ENCODE results near the gene KLF18. TPM values are rescaled to one million over a fixed set of nuclear protein-coding genes. Genes with fewer than 3 reads are reported as not detected.

KLF18 gene
- not detected for total RNA-seq

DNA sequence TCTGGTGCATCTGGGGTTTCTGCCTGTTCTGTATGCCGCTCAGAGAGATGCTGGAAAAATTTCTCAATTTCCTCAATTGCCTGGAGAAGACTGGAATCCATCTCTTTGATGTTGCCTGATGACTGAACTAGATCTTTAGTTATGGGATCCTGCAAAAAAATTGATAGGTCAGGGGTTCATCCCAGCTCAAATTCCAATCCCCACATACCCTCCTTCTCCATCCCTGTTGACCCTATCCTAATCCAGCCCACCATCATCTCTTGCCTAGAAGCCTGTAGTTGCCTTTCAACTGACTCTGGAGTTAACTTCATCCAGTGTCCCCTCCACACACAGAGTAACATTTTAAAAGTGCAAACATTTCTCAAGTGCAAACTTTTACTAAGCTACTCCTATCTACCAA is at the start of gene KLF18:
KLF18 (minus strand) TSS at position 101 of the 400 bp plus-strand sequence; CDS start at position 101, 0 bp downstream.
- Histone ChIP-seq H3K27ac (no peak within 1 kb of the TSS), H3K4me3 (no peak within 1 kb of the TSS), H3K9ac (ENCODE audit: low read depth in 2 of 2, low read length in 2 of 2) (no peak within 1 kb of the TSS), H3K27me3 (no peaks in the 10 kb centered on the region), H3K4me1 (no peaks in the 10 kb centered on the region), H3K36me3 (no peaks in the 10 kb centered on the region), H3K9me3 (no peaks in the 10 kb centered on the region)
- TF ChIP-seq CTCF (IDR thresholded peaks at IDR 0.05): no peak
- intact Hi-C loops (cut with DNase I): no loop called here
- DNase-seq: no peak

DNA sequence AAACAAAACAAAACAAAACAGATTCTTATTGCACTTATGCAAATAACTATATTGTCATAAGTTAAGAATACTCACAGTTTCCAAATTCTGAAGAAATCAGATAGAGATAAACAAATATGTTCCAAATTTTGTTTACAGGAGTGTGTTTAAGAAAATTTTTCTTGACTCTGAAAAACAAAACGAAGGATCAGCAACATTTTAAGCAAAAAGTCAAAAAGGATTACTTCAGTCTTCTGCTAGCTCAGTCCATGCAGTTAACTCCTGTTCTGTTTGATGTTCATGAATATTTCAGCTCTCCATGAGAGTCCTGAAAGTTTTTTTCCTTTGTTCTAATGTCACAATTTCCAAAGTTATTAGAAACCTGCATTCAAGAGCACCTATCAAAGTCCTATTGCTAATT is 33.2 kb upstream of the KLF18 start:
- H3K27me3 ChIP-seq: no peaks in the 10 kb centered on the region
- DNase-seq: no peak
- intact Hi-C loops (cut with DNase I): no loop called here
- no peak overlapping the region for H3K9ac ChIP-seq (ENCODE audit: low read depth in 2 of 2, low read length in 2 of 2)
- no peaks in the 10 kb centered on the region for H3K36me3 ChIP-seq
- no peak overlapping the region for H3K27ac ChIP-seq
- no peaks in the 10 kb centered on the region for H3K4me1 ChIP-seq
- no peak for TF ChIP-seq CTCF (IDR thresholded peaks at IDR 0.05)
- H3K4me3 ChIP-seq: no peak overlapping the region
- H3K9me3 ChIP-seq: no peaks in the 10 kb centered on the region

DNA sequence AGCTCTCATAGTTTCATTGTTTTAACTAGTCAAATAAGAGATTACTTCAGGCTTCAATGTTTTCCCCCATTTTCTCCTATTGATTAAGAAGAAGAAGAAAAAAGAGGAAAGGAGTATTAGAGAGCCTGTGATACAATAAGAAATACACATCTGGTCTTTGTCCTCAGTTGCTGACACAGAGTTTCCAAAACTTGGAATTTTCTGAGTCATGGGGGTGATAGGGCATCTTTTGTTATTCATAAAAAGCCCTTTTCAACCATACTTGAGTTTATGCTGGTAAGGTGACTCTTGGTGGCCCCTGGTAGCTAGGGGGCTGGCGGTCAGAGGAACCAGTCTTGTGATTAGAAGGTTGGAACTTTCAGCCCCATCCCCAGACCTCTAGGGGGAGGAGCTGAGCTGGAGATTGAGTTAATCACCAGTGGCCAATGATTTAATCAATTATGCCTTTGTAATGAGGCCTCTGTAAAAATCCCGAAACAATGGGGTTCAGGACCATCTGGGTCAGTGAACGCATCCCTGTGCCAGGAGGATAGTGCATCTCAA is 28.9 kb upstream of the KLF18 start:
- H3K4me3 ChIP-seq: no peak overlapping the region
- intact Hi-C loops (cut with DNase I): no loop called here
- no peak for DNase-seq

GRCh38 chr1:44168520-44169098 is 27.2 kb upstream of the KLF18 start:
- Histone ChIP-seq H3K9me3 (no peaks in the 10 kb centered on the region), H3K9ac (ENCODE audit: low read depth in 2 of 2, low read length in 2 of 2) (no peak overlapping the region), H3K36me3 (no peaks in the 10 kb centered on the region), H3K27ac (no peak overlapping the region), H3K4me1 (no peaks in the 10 kb centered on the region), H3K27me3 (no peaks in the 10 kb centered on the region), H3K4me3 (no peak overlapping the region)
- TF ChIP-seq CTCF (IDR thresholded peaks at IDR 0.05): no peak
- intact Hi-C loops (cut with DNase I): no loop called here
- DNase-seq: no peak

More for the DNA sequence above, 28.9 kb upstream of the KLF18 start:
- Histone ChIP-seq H3K27me3 (no peaks in the 10 kb centered on the region), H3K4me1 (no peaks in the 10 kb centered on the region), H3K9ac (ENCODE audit: low read depth in 2 of 2, low read length in 2 of 2) (no peak overlapping the region), H3K27ac (no peak overlapping the region), H3K9me3 (no peaks in the 10 kb centered on the region), H3K36me3 (no peaks in the 10 kb centered on the region)
- no peak for TF ChIP-seq CTCF (IDR thresholded peaks at IDR 0.05)

GRCh38 chr1:44161546-44161945 is 20.1 kb upstream of the KLF18 start:
- no peak for DNase-seq
- H3K27ac ChIP-seq: no peak overlapping the region
- no peak for TF ChIP-seq CTCF (IDR thresholded peaks at IDR 0.05)
- H3K4me3 ChIP-seq: no peak overlapping the region
- no peaks in the 10 kb centered on the region for H3K9me3 ChIP-seq
- no peaks in the 10 kb centered on the region for H3K27me3 ChIP-seq
- no peaks in the 10 kb centered on the region for H3K4me1 ChIP-seq
- intact Hi-C loops (cut with DNase I): no loop called here
- H3K9ac ChIP-seq (ENCODE audit: low read depth in 2 of 2, low read length in 2 of 2): no peak overlapping the region
- no peaks in the 10 kb centered on the region for H3K36me3 ChIP-seq

Data from colonic mucosa (tissue), 4 donors.